ENCODE data around the gene EPS8L1.
"Not testable (repeated sequence)": the region's sequence is repeated elsewhere in the genome, so short reads cannot be mapped to it uniquely, and the experiment has no call there.

EPS8L1 gene

GRCh38 chr19:55050749-55051532 is 24.7 kb upstream of the EPS8L1 start:
- no peak for DNase-seq

DNA sequence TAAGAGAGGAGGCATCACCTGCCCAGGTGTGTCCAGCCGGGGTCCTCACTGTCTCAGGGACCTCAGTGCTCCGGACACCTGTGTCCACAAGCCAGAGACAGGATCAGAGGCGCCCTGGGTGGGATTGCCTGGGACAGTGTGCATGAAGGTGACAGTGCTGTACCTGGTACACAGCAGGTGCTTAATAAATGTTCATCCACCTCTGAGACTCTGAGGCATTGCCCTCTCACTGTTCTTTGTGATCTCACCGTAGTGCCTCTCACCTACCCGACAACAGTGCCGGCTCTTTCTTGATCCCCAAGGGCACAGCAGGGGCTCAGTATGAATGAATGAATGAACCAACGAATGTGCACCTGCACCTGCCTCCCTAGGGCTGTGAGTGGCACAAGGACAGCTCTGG is 21.9 kb upstream of the EPS8L1 start:
- DNase-seq, result no peak

GRCh38 chr19:55056827-55057226 is 18.8 kb upstream of the EPS8L1 start:
- DNase-seq, result no peak

- no peak for DNase-seq
These were observed 16.7 kb upstream of the EPS8L1 start for GRCh38 chr19:55058781-55059610.

DNA sequence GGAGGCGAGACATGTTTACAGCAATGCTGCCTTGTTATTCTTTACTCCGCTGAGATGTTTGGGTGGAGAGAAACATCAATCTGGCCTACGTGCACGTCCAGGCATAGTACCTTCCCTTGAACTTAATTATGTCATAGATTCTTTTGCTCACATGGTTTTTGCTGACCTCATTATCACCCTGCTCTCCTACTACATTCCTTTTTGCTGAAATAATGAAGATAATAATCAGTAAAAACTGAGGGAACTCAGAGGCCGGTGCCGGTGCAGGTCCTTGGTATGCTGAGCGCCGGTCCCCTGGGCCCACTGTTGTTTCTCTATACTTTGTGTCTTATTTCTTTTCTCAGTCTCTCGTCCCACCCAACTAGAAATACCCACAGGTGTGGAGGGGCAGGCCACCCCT is 15.4 kb upstream of the EPS8L1 start:
- DNase-seq, result not testable (repeated sequence)

- peak; percentile 98 to 99 for DNase-seq
These were observed 12.8 kb upstream of the EPS8L1 start, which contains the start of gene RDH13 for GRCh38 chr19:55062735-55063491. Gene RDH13 (minus strand): TSS chr19:55063148. CDS start chr19:55063032, 116 bp downstream.

GRCh38 chr19:55063492-55063843 is 12.2 kb upstream of the EPS8L1 start:
- DNase-seq, result no peak

DNA sequence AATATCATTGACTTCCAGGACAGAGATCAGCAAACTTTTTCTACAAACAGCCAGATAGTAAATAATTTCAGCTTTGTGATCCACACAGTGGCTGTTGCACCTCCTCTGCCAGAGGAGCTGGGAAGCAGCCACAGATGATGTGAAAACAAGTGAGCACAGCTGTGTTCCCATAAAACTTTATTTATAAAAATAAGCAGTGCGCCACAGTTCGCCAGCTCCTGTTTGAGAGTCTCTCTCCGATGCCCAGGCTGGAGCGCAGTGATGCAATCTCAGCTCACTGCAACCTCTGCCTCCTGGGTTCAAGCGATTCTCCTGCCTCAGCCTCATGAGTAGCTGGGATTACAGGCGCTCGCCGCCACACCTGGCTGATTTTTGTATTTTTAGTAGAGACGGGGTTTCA is 10.2 kb upstream of the EPS8L1 start:
- DNase-seq, result not testable (repeated sequence)

GRCh38 chr19:55066107-55066709 is 9.5 kb upstream of the EPS8L1 start:
- no peak for DNase-seq

GRCh38 chr19:55067869-55068268 is 7.8 kb upstream of the EPS8L1 start:
- DNase-seq, result no peak

- peak in 1 of 2 donors; percentile 44 for DNase-seq
These were observed 6.5 kb upstream of the EPS8L1 start for GRCh38 chr19:55068950-55069864.

GRCh38 chr19:55069865-55070197 is 5.8 kb upstream of the EPS8L1 start:
- DNase-seq, result no peak

DNA sequence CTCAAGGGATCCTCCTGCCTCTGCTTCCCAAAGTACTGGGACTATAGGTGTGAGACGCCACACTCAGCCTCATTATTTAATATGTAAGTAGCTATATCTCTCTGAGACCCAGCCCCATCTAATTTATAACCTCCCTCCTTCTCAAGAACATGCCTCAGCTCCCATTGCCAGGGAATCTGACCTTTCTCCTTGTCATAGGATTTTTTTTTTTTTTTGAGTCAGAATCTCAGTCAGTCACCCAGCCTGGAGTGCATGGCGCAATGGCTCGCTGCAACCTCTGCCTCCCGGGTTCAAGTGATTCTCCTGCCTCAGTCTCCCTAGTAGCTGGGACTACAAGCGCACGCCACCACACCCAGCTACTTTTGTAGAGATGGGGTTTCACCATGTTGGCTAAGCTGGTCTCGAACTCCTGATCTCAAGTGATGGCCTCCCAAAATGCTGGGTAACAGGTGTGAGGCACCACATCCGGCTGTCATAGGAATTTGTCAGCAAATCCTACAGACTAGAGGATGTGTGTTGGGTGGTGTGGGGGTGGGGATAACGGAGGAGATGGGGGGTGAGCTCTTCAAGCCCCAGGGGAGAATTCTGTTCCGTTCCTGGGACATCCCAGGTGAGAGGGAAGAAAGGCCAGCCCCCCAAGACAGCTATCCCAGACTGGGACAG is 5.1 kb upstream of the EPS8L1 start:
- no peak for DNase-seq

DNA sequence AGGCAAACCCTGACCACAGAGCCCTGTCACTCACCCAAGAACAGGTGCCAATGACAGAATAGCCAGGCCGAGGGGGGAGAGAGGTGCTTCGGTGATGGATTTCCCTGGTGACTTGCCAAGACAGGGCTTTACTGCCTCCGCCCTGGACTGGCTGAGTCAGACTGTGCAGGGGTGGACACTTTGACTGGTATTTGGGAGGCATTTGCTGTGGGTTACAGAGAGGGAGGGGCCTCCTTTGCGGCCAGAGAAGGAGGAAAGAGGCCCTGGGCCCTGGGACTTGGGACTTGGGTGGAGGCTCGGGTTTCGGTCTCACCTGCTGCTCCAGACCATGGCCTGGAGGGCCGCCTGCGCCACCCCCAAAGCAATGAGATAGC is 4.6 kb upstream of the EPS8L1 start:
- peak; percentile 22 to 51 for DNase-seq

GRCh38 chr19:55071913-55072312 is 3.8 kb upstream of the EPS8L1 start:
- no peak for DNase-seq

DNA sequence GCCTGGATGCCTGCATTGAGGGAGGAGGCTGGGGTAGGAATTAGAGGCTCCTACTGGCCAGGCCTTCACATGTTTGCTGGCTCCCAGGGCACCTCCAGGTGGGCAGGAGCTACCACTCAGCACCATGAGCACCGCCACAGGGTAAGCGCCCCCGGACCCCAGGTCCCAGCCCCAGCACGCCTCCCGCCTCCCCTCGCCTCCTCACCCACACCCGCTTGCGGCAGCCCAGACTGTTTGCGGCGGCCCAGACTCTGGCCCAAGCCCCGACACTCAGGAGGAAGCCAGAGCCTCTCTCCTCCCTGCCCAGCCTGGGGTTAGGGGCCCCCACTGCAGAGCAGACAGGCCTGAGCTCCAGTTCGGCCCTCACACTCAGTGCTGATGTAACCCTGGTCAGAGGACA is 652 bp downstream of the EPS8L1 start:
- no peak for DNase-seq

DNA sequence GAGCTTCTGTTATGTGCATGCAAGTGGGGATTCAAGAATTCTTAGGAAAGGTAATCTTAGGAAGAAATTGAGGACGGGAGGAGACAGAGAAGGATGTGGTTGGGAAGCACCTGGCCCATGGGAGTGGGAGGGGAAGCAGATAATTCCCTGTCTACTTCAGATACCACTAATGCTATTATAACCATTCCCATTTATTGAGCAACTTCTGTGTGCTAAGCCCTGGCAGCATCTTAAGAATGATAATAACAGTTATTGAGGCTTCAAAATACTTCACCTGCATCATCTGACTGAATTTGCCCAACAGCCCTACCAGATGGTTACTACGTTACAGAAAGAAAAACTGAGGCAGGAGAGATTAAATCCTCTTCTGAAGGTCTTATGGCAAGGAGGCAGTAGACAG is 1.4 kb downstream of the EPS8L1 start:
- no peak for DNase-seq

DNA sequence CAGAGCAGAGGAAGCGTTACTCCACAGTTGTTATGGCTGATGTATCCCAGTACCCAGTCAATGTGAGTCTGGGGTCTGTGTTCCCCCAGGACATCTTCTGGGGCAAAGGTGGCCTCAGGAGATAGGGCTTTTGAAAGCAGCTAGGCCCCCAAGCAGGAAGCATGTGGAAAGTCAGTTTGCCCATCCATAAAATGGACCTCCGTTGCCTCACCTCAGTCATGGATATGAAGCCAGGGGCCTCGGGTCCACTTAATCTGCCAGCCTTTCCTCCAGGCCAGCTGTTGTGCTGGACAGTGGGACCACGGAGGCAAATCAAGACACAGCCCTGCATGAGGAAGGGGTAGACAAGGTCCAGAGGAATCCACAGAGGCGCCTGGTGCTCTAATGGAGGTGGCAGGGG is 3.3 kb downstream of the EPS8L1 start:
- no peak for DNase-seq

DNA sequence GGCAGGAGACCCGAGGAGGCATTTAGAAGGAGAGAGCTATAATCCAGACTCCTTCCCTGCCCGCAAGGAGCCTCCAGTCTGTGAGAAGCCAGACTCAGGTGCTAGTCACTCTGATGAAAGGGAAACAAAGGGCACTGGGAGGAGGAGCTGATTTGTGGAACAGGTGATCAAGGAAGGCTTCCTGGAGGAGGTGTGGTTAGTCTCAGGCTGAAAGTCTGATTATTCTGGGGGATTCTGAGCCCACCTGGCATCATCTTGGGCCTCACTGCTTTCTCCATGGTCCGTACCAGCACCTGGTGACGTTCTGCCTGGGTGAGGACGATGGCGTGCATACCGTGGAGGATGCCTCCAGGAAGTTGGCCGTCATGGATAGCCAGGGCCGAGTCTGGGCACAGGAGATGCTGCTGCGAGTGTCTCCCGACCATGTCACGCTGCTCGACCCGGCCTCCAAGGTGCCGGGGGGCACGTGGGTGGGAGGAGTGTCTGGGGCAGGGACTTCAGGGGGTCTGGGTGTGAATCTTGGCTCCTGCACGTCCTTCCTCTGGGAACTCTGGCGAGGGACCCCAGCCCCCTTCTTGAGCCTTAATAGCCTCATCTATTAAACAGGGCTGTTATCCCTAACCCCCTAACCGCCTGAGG is 3.9 kb downstream of the EPS8L1 start:
- DNase-seq, result no peak

DNA sequence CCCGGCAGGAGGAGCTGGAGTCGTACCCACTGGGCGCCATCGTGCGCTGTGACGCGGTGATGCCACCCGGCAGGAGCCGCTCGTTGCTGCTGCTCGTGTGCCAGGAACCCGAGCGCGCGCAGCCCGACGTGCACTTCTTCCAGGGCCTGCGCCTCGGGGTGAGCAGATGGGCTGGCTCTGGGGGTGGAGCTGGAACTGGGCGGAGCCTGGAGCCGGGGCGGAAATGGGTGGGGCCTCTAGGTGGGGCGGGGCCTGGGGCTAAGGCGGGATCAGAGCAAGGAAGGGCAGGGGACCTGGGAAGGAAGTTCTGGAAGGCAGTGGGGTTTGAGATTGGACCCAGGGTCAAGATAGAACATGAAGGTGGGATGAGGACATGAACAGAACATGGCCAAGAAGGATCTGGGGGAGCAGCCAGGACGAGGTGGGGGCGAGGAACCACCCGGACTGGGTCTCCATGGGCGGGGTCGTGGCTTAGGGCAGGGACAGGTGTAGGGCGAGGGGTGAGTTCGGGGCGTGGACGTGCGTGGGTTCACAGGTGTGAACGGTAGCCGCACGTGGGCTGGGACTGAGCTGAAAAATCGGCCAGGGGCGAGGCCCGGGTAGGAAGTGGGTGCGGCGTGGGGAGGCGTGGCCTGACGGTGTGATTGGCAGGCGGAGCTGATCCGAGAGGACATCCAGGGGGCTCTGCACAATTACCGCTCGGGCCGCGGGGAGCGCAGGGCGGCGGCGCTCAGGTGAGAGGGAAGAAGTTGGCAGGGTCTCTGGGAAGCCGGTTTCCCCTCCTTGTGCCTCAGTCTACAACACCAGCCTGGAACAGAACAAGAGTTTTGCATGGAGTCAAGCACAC is 4.7 kb downstream of the EPS8L1 start:
- DNase-seq, result peak; percentile 79 to 84
